Kidney (tissue), 14 donors: Measurements from ENCODE around the gene ALCAM. TPM values are rescaled to one million over a fixed set of nuclear protein-coding genes. Genes with fewer than 3 reads are reported as not detected.

ENCODE experiments used
- DNase-seq, 5 donors: peaks; one replicate each; pipeline ENCODE4 v3.0.0-alpha.2; 2013 to 2020
- FAIRE-seq: peaks from 2 replicates; lab custom pipeline; 2012; peaks lifted over from hg19 to GRCh38; lab: Jason Lieb, UNC
- H3K27ac ChIP-seq, 2 donors: one replicate each; pipeline ENCODE4 v1.7.0; 2013; ENCODE audit warnings: low read depth in 2 of 2, low read length in 2 of 2, inconsistent platforms in 1 of 2
- H3K27me3 ChIP-seq: one replicate; pipeline ENCODE4 v1.7.1; 2013; ENCODE audit warnings: low read length, inconsistent platforms; ENCODE audit not compliant: control insufficient read depth, insufficient read depth
- H3K36me3 ChIP-seq, 3 donors: one replicate each; pipeline versions ENCODE4 v1.7.0 to v1.7.1; 2013; ENCODE audit warnings: low read length in 3 of 3, control low read depth in 1 of 3, inconsistent platforms in 1 of 3; ENCODE audit not compliant: insufficient read depth in 3 of 3, control insufficient read depth in 2 of 3
- H3K4me1 ChIP-seq, 3 donors: one replicate each; pipeline versions ENCODE4 v1.7.0 to v1.7.1; 2013; ENCODE audit warnings: low read length in 3 of 3, inconsistent platforms in 1 of 3, low read depth in 1 of 3; ENCODE audit not compliant: control insufficient read depth in 2 of 3, insufficient read depth in 2 of 3
- H3K4me3 ChIP-seq, 3 donors: one replicate each; pipeline versions ENCODE4 v1.7.0 to v1.8.1; 2013; ENCODE audit warnings: low read length in 3 of 3, control low read depth in 1 of 3, inconsistent platforms in 1 of 3
- H3K9ac ChIP-seq, 3 donors: one replicate each; pipeline versions ENCODE4 v1.7.0 to v1.7.1; 2013; ENCODE audit warnings: low read length in 3 of 3, control low read depth in 1 of 3, inconsistent platforms in 1 of 3
- H3K9me3 ChIP-seq, 3 donors: one replicate each; pipeline versions ENCODE4 v1.7.0 to v1.7.1; 2013; ENCODE audit warnings: low read length in 3 of 3, control low read depth in 1 of 3, inconsistent platforms in 1 of 3; ENCODE audit not compliant: control insufficient read depth in 2 of 3, insufficient read depth in 1 of 3
- CTCF ChIP-seq: IDR thresholded peaks from 3 replicates; pipeline ENCODE4 v1.5.1; 2012; ENCODE audit warnings: mild to moderate bottlenecking, moderate library complexity, borderline replicate concordance; ENCODE audit not compliant: insufficient read depth; ENCODE audit errors: extremely low read depth
- intact Hi-C: fragments of 100-400 bp; cut with DNase I; formaldehyde crosslinking; loops from one replicate; pipeline ENCODE4 v1.11.1; 2022
- polyA plus RNA-seq: library from polyadenylated mRNA; stranded (reverse); fragments of 350-450 nt; fragmentation: Illumina TruSeq; extraction: RNeasy Lipid Tissue Mini Kit (QIAGEN cat#74804); gene quantifications from one replicate; pipeline ENCODE4 v1.2.3, GENCODE V29; 2014; ENCODE audit warnings: low read depth, low replicate concordance; ENCODE audit not compliant: insufficient read depth
- total RNA-seq: library from RNA; stranded (reverse); fragmentation: NEBNext Ultra II Directional; extraction: Animal tissue kit (Norgen Biotek cat#: 25700); gene quantifications from one replicate; pipeline ENCODE4 v1.2.1, GENCODE V29; 2021
- donor health status: control.
- donor health status: control.
- donor health status: control.
- donor health status: control.
- donor health status: control.
- donor health status: DM: yes; HTN: yes; CAD: no.
- donor health status: Normal renal cell carcinoma (clear cell type).

Gene ALCAM
- total and polyA plus RNA-seq, 2 donors from 2014 or later = 15.1 to 36.4 TPM

- Histone ChIP-seq H3K27ac (no peak overlapping the region), H3K36me3 (no peaks in the 10 kb centered on the region), H3K27me3 (no peaks in the 10 kb centered on the region), H3K9ac (no peak overlapping the region), H3K4me1 (peaks cover 0 to 3% (median 0%) of the 10 kb centered on the region in 3 donors), H3K4me3 (no peak overlapping the region), H3K9me3 (no peaks in the 10 kb centered on the region)
- FAIRE-seq = peak; percentile 69
- no peak for TF ChIP-seq CTCF
- intact Hi-C loops = no loop called here
- no peak for DNase-seq
Measured at GRCh38 chr3:105429034-105429762, 62.5 kb downstream of the ALCAM start.

- no peaks in the 10 kb centered on the region for H3K9me3 ChIP-seq
- peaks cover 0 to 3% (median 0%) of the 10 kb centered on the region in 3 donors for H3K4me1 ChIP-seq
- intact Hi-C loops = no loop called here
- H3K27me3 ChIP-seq = no peaks in the 10 kb centered on the region
- FAIRE-seq (no peak), DNase-seq (no peak)
- H3K27ac ChIP-seq = no peak overlapping the region
- H3K36me3 ChIP-seq = no peaks in the 10 kb centered on the region
- H3K9ac ChIP-seq = no peak overlapping the region
- no peak overlapping the region for H3K4me3 ChIP-seq
- TF ChIP-seq CTCF = no peak
Measured at GRCh38 chr3:105430455-105430854, 63.7 kb downstream of the ALCAM start.

- FAIRE-seq (no peak), DNase-seq (no peak)
- Histone ChIP-seq H3K4me3 (no peak overlapping the region), H3K36me3 (no peaks in the 10 kb centered on the region), H3K27me3 (no peaks in the 10 kb centered on the region), H3K4me1 (peaks cover 0 to 3% (median 0%) of the 10 kb centered on the region in 3 donors), H3K27ac (no peak overlapping the region), H3K9me3 (no peaks in the 10 kb centered on the region), H3K9ac (no peak overlapping the region)
- TF ChIP-seq CTCF = no peak
- intact Hi-C loops = no loop called here
Measured at GRCh38 chr3:105431200-105431599, 64.5 kb downstream of the ALCAM start.
